HG02973 (cell line): ENCODE results near the gene SEMA5B.
A peak's percentile ranks its signal among the peaks of the same experiment; 100 is the strongest.

Experiments
- ATAC-seq: cut with Tn5 transposase; IDR thresholded peaks from one replicate; pipeline ENCODE4 v1.9.1; 2021; ENCODE audit warnings: moderate library complexity; ENCODE audit not compliant: unreplicated experiment

SEMA5B gene

DNA sequence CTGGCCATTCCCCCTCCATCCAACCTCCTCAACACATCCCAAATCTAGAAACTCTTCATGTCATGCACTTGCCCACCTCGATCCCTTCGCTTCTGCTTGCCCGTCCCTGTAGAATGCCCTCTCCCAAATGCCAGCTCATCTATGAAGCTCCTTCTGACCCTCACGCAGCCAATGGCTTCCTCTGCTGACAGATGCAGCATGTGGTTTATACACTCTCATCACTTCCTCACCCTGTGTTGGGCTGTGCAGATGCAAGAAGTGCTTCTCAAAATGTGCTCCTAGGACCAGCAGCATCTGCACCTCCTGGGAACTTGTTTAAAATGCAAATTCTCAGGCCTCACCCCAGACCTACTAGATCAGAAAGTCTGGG is 51.7 kb downstream of the SEMA5B start:
- ATAC-seq = no peak

- ATAC-seq = no peak
Measured at GRCh38 chr3:122975163-122975923, 52.2 kb downstream of the SEMA5B start.

- ATAC-seq = no peak
Measured at GRCh38 chr3:122974764-122975162, 52.8 kb downstream of the SEMA5B start.

DNA sequence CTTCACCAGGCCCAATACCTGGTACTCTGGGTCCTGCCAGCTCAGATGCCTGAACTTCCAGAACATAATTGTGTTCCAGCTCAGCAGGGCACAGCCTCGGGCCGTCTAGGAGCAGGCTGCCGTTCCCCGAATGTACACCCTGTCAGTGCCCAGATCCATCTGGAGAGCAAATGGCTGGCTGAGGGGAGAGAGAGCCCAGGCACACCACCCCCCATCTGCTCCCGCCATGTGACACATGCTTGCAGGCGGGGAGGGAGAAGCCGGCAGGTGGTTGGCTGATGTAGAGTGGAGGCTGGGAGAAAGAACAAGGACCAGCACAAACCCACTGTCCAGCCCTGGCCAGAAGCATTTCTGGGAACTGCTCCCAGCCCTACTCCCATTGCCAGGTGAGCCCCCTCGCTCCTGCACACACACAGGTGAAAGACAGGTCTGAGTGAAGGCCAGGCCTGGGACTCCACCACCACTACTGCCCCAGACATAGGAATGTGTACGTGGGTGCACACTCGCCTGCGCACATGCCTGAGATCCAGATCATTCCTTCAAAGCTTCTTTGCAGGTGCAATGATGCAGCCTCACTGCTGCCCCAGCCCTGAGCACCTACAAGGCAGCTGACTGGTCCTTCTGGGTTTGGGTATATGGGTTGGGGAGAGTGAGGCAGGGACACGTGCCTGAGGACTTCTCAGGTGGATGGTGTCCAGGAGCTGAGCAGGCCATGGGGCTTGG is 53.5 kb downstream of the SEMA5B start:
- no peak for ATAC-seq

- no peak for ATAC-seq
Measured at GRCh38 chr3:122972141-122972540, 55.4 kb downstream of the SEMA5B start.

- ATAC-seq = no peak
Measured at GRCh38 chr3:122969585-122970469, 57.7 kb downstream of the SEMA5B start.

GRCh38 chr3:122967765-122968164 is 59.8 kb downstream of the SEMA5B start:
- no peak for ATAC-seq

DNA sequence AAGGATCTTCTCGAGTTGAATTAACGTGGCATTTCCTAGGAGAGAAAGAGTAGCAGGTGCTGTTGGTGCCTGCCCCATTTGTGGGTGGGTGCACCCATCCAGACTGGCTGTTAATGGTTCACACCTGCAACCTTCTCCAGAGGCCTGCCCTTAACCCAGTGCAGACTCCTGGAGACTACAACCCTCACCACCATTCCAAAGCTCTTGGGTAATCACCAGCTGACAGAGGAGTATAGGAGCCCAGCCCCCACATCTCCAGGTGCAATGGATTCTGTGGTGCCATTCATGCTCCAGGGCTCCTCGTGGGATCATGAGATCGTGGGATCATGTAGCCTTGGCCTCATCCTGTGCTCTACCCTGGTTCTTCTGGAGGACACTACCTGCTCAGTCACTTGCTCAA is 60.2 kb downstream of the SEMA5B start:
- ATAC-seq = no peak

DNA sequence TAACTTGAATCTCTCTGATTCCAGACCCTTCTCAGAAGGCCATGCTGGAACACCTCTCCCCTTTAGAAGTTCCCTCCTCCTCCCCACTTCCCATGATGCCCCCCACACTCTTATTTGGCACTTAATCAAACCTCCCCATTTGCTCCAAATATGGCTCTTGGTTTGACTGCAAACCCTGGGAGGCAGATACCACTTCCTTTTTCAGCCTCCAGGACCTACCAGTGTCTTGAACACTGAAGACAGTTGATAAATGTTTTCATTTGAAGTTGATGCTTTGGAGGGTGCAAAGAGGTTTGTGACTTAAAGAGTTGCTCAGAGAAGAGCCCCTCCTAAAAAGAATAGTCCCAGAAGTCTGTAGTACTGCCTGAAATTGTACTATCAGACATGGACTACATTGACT is 61.5 kb downstream of the SEMA5B start:
- ATAC-seq = no peak

DNA sequence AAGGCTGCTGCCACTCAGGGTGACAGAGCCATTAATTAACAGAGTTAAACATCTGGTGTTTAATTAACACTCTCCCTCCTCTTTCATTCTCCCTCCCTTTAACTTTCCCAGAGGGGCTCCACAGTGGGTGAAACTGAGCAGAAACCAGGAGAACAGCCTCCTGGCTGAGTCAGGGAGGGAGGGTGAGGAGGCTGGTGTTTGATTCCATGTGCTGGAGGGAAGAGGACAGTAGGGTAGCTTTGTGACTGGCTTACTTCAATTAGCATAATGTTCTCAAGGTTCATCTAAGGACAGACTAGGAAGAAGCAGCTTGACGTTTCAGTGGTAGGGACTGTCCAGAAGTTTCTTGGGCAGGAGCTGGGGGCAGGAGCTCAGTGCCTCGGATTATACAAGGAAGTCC is 62.8 kb downstream of the SEMA5B start:
- no peak for ATAC-seq

DNA sequence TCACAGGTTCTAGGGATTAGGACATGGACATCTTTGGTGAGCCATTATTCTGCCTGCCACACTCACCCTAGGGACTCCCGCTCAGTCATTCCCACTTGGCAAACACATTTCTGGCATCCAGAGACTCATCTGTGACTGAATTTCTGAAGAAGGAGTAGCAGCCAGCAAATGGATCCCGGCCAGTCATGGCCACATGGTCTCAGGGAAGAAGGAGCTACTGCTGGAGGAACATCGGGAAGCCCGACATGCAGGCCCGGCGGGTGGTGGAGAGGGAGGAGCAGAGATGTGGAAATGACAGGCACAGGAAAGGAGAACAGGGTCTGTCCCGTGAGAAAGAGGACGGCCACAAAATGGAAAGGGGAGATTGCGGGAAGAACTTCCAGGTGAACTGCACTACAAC is 65.4 kb downstream of the SEMA5B start:
- ATAC-seq = no peak

GRCh38 chr3:122961146-122961545 is 66.4 kb downstream of the SEMA5B start:
- no peak for ATAC-seq

- ATAC-seq = no peak
Measured at GRCh38 chr3:122960652-122961051, 66.9 kb downstream of the SEMA5B start.

- ATAC-seq = no peak
Measured at GRCh38 chr3:122959339-122959738, 68.2 kb downstream of the SEMA5B start.

- ATAC-seq = no peak
Measured at GRCh38 chr3:122957707-122958689, 69.6 kb downstream of the SEMA5B start.

DNA sequence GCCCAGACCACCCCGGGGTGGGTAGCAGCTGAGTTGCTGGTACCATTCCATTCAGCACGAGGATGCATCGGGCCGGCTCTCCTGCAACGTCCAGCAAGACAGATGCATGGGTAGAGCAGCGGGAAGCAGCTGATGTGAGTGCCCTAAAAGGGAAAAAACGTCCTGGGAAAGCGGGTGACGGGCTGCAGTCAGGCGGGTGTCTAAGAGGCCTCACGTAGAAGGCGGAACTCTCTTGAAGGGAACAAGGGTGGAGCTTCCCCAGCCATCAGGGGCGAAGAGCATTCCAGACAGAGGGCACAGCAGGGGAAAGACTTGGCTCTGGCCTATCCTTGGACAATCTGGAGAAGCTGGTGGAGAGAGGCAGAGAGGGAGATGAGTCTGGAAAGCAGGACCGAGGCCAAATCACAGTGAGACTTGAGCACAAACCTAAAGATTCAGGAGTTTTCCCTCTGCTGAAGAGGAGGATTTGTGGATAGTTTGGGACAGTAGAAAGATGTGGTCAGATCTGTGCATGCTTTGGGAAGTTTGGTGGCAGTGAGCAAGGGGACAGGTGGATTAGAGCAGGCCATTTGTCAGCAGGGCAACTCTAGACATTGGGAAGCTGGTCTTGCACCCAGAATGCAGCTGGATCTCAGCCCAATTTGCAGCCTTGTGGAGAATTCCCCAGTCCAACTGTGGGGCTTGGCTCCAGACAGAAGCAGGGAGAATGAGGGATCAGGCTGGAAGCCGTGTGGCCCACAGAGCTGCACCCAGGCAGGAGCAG is 70.7 kb downstream of the SEMA5B start:
- no peak for ATAC-seq

DNA sequence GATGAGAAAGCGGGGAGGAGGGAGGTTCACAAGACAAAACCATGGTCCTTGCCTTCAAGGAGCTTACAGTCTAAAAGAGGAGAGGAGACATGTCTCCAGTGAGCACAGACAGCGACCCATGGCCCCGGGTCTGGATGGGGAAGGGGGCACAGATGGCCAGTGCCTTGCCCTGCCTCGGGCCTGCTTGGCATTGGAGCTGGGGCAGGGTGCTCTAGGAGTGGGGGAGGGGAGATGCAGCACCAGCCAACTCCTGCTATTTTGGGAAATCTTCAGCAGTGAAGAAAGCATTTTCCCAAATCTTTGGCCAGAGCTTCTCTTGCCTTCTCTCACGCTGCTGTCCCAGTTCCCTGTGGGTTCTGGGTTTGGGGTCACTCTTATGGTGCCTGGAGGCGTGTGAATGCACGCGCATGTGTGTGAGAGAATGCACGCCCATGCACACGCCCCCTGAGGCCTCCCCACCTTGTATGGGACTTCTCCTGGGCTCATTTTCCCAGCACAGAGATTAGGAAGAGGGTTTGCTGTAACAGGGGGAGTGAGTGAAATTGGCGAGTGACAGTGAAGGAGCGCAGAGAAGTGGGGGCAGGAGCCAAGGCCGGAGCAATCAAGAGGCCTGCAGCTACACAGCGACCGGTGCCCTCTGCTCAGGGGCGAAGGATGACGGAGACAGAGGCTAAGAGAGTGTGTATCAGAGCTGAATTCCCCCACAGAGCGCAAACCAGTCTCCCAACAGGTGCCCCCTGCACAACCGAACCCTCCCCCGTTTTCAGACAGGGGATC is 71.5 kb downstream of the SEMA5B start:
- no peak for ATAC-seq

- peak; percentile 59 for ATAC-seq
Measured at GRCh38 chr3:122952520-122952919, 75.0 kb downstream of the SEMA5B start.

GRCh38 chr3:122948408-122948807 is 79.2 kb downstream of the SEMA5B start:
- no peak for ATAC-seq
